HepG2 (cell line): ENCODE results near the gene DDX50. TPM values are rescaled to one million over a fixed set of nuclear protein-coding genes. Genes with fewer than 3 reads are reported as not detected.

Experiments
- FOXP4 ChIP-seq: sonication (generic); formaldehyde crosslinking; IDR thresholded peaks from 2 replicates; pipeline ENCODE4 v1.4.0; 2020; ENCODE audit warnings: missing genetic modification reagents
- HDAC2 ChIP-seq: sonication (generic); formaldehyde crosslinking; IDR thresholded peaks from 2 replicates; pipeline ENCODE4 v1.4.0; 2020; ENCODE audit warnings: missing genetic modification reagents
- HMG20A ChIP-seq: IDR thresholded peaks from 2 replicates; pipeline ENCODE4 v1.6.1; 2016; ENCODE audit warnings: borderline replicate concordance
- MAX ChIP-seq: IDR thresholded peaks from 2 replicates; pipeline ENCODE4 v1.6.1; 2012; ENCODE audit warnings: inconsistent platforms
- NFE2L1 ChIP-seq: sonication (generic); formaldehyde crosslinking; IDR thresholded peaks from 2 replicates; pipeline ENCODE4 v1.4.0; 2020; ENCODE audit warnings: missing genetic modification reagents, mild to moderate bottlenecking, borderline replicate concordance
- NONO ChIP-seq, 2 experiments: fragments of 450-650 bp in 1 of 2; sonication (generic) in 1 of 2; formaldehyde crosslinking in 1 of 2; IDR thresholded peaks in 1 of 2; conservative IDR thresholded peaks in 1 of 2; 2 replicates each; pipeline versions ENCODE4 v1.6.1 to v1.8.0; 2017 to 2022; ENCODE audit warnings: mild to moderate bottlenecking in 1 of 2, missing genetic modification reagents in 1 of 2, moderate library complexity in 1 of 2
- PBX2 ChIP-seq: IDR thresholded peaks from 2 replicates; pipeline ENCODE4 v1.6.1; 2016; ENCODE audit warnings: control low read depth
- RARA ChIP-seq: IDR thresholded peaks from 2 replicates; pipeline ENCODE4 v1.6.1; 2016; ENCODE audit warnings: missing genetic modification reagents, missing compliant biosample characterization
- ZBTB44 ChIP-seq: sonication (generic); formaldehyde crosslinking; IDR thresholded peaks from 2 replicates; pipeline ENCODE4 v1.4.0; 2020; ENCODE audit warnings: missing genetic modification reagents
- ZFP37 ChIP-seq: sonication (generic); formaldehyde crosslinking; IDR thresholded peaks from 2 replicates; pipeline ENCODE4 v1.4.0; 2020; ENCODE audit warnings: missing genetic modification reagents, borderline replicate concordance
- polyA plus RNA-seq, 8 experiments: library from polyadenylated mRNA; depleted of rRNA in 3 of 8; stranded (reverse) in 7 of 8; unstranded in 1 of 8; fragments of >200 nt; fragmentation: Illumina TruSeq in 4 of 8; extraction: Trizol in 4 of 8; gene quantifications; 2 replicates each; pipeline versions ENCODE4 v1.2.1 to v1.2.3, GENCODE V29; 2011 to 2016; ENCODE audit warnings: low read depth in 4 of 8, missing spikeins in 1 of 8, mixed read lengths in 1 of 8; ENCODE audit not compliant: insufficient read depth in 1 of 8
- total RNA-seq, 5 experiments: library from RNA; depleted of rRNA; stranded (reverse); fragments of >200 nt; fragmentation: Illumina TruSeq; extraction: Trizol; gene quantifications; 2 replicates each; pipeline ENCODE4 v1.2.3, GENCODE V29; 2016; ENCODE audit warnings: low read depth in 1 of 5
- TF ChIP-seq, protein P1 (sequence below): sonication (generic); formaldehyde crosslinking; IDR thresholded peaks from 2 replicates; pipeline ENCODE4 v1.4.0; 2020; ENCODE audit warnings: missing genetic modification reagents, borderline replicate concordance
- TF ChIP-seq, protein P2 (sequence below): sonication (generic); formaldehyde crosslinking; IDR thresholded peaks from 2 replicates; pipeline ENCODE4 v1.5.0; 2020; ENCODE audit warnings: missing genetic modification reagents
- TF ChIP-seq, protein P3 (sequence below): IDR thresholded peaks from 2 replicates; pipeline ENCODE4 v1.6.1; 2016; ENCODE audit warnings: low read depth, borderline replicate concordance
- TF ChIP-seq, protein P4 (sequence below): IDR thresholded peaks from 2 replicates; pipeline ENCODE4 v1.6.1; 2012; ENCODE audit warnings: low read depth, low read length, improper control_type of control experiment

Gene DDX50
- total and polyA plus RNA-seq, 2 of the 13 experiments (the other 11 are each of a cell fraction or from before 2014, with no cell fraction given): 19.0 to 38.2 TPM

DNA sequence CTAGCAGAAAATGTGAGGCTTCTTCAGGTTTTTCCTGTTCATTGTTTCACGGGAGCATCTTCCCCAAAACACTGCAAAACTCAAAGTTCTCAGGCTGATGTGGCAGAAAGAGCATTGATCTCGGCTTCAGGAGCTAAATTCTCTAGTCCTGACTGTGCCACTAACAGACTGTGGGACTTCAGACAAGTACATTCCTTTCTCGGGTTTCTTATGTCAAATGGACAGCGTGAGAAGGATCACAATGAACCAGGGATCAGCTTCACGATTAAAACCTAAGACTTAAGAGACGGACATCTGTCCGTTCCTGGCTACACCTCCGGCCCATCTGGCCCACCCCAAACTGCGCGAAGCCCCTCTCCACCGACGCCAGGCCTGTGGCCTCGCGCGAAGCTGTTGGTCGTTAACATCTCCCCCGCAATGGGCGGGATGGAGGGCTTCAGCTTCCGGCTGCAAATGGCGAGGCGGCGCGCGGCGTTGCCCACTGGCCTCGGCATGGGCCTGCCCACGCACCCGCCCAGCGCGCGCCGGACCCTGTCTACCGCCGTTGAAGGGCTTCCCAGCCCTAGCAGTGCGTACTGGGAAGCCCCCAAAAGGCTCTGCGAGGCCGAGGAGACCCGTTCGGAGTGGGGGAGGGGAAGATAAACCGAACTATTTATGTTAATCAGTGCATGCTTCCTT, 549 bp upstream of the DDX50 start (continued):
- no peak for TF ChIP-seq ZBTB44 (CRISPR knock-in tag)
- TF ChIP-seq ZFP37 (CRISPR knock-in tag): peak; percentile 72; the same call in 1 of the 2 replicates
- peak; percentile 81; the same call in 1 of the 2 replicates for TF ChIP-seq NFE2L1 (CRISPR knock-in tag)
- no peak; the same call in 1 of the 2 replicates for TF ChIP-seq HMG20A (CRISPR knock-in tag)
- peak; percentile 93 for TF ChIP-seq MAX
- no peak for TF ChIP-seq NONO (IDR thresholded peaks at IDR 0.05)
- TF ChIP-seq NONO (CRISPR knock-in tag; conservative IDR thresholded peaks at IDR 0.05): peak; percentile 96
- TF ChIP-seq, protein P1, sequence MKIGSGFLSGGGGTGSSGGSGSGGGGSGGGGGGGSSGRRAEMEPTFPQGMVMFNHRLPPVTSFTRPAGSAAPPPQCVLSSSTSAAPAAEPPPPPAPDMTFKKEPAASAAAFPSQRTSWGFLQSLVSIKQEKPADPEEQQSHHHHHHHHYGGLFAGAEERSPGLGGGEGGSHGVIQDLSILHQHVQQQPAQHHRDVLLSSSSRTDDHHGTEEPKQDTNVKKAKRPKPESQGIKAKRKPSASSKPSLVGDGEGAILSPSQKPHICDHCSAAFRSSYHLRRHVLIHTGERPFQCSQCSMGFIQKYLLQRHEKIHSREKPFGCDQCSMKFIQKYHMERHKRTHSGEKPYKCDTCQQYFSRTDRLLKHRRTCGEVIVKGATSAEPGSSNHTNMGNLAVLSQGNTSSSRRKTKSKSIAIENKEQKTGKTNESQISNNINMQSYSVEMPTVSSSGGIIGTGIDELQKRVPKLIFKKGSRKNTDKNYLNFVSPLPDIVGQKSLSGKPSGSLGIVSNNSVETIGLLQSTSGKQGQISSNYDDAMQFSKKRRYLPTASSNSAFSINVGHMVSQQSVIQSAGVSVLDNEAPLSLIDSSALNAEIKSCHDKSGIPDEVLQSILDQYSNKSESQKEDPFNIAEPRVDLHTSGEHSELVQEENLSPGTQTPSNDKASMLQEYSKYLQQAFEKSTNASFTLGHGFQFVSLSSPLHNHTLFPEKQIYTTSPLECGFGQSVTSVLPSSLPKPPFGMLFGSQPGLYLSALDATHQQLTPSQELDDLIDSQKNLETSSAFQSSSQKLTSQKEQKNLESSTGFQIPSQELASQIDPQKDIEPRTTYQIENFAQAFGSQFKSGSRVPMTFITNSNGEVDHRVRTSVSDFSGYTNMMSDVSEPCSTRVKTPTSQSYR: peak; percentile 98
- peak; percentile 37; the same call in 1 of the 2 replicates for TF ChIP-seq FOXP4 (CRISPR knock-in tag)
- TF ChIP-seq, protein P2, sequence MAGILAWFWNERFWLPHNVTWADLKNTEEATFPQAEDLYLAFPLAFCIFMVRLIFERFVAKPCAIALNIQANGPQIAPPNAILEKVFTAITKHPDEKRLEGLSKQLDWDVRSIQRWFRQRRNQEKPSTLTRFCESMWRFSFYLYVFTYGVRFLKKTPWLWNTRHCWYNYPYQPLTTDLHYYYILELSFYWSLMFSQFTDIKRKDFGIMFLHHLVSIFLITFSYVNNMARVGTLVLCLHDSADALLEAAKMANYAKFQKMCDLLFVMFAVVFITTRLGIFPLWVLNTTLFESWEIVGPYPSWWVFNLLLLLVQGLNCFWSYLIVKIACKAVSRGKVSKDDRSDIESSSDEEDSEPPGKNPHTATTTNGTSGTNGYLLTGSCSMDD (CRISPR knock-in tag): peak; percentile 61; the same call in 1 of the 2 replicates
- TF ChIP-seq HDAC2 (CRISPR knock-in tag): peak; percentile 59; the same call in 1 of the 2 replicates
- no peak; the same call in 1 of the 2 replicates for TF ChIP-seq RARA
- TF ChIP-seq PBX2 (CRISPR knock-in tag): no peak
- TF ChIP-seq, protein P3, sequence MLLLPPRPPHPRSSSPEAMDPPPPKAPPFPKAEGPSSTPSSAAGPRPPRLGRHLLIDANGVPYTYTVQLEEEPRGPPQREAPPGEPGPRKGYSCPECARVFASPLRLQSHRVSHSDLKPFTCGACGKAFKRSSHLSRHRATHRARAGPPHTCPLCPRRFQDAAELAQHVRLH (CRISPR knock-in tag): peak; percentile 76; the same call in 1 of the 2 replicates
- TF ChIP-seq, protein P4, sequence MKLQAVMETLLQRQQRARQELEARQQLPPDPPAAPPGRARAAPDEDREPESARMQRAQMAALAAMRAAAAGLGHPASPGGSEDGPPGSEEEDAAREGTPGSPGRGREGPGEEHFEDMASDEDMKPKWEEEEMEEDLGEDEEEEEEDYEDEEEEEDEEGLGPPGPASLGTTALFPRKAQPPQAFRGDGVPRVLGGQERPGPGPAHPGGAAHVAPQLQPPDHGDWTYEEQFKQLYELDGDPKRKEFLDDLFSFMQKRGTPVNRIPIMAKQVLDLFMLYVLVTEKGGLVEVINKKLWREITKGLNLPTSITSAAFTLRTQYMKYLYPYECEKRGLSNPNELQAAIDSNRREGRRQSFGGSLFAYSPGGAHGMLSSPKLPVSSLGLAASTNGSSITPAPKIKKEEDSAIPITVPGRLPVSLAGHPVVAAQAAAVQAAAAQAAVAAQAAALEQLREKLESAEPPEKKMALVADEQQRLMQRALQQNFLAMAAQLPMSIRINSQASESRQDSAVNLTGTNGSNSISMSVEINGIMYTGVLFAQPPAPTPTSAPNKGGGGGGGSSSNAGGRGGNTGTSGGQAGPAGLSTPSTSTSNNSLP: peak; percentile 68; the same call in 1 of the 2 replicates
